Measurements from ENCODE around the gene HDGF. TPM values are rescaled to one million over a fixed set of nuclear protein-coding genes. Genes with fewer than 3 reads are reported as not detected.

The HDGF gene
- total RNA-seq, 1 experiment from 2014 or later, result 498 TPM

- intact Hi-C loops (cut with micrococcal nuclease; ENCODE audit: unreplicated experiment), result loop anchor here (1.0 kb wide), 2 partner anchors 10 to 26 kb away; partner anchors contain the start of genes HDGF and PRCC
- H3K36me3 ChIP-seq (ENCODE audit: low read depth), result peaks cover 23% of the 10 kb centered on the region
- no peaks in the 10 kb centered on the region for H3K9me3 ChIP-seq (ENCODE audit: insufficient read depth, low read depth)
- H3F3A ChIP-seq (ENCODE audit: insufficient read depth, low read depth), result peaks cover 63% of the 10 kb centered on the region
- peak overlapping the region; percentile 60 for H3K27ac ChIP-seq
- H3K4me1 ChIP-seq (replicated peaks; ENCODE audit: insufficient read depth), result peaks cover 23% of the 10 kb centered on the region
- DNase-seq, result no peak
- H3K4me3 ChIP-seq, result peak overlapping the region; percentile 16; the same call in 1 of the 2 replicates
- CTCF ChIA-PET, result interaction anchor here (0.6 to 1.1 kb wide), 3 partner anchors 13 to 658 kb away, joined by 3 to 7 read pairs (median 4); partner anchors contain the start of genes ISG20L2 and METTL25B
- H3K9me2 ChIP-seq (ENCODE audit: insufficient read depth), result no peaks in the 10 kb centered on the region
- peaks cover 55% of the 10 kb centered on the region for H3K79me2 ChIP-seq (ENCODE audit: low read depth)
- POLR2A ChIA-PET (ENCODE audit: unreplicated experiment), result interaction anchor here (0.6 to 1.1 kb wide), 6 partner anchors 10 to 153 kb away, joined by 3 to 11 read pairs (median 4); partner anchors contain the start of genes HDGF, ISG20L2, METTL25B and PRCC
- H4K20me1 ChIP-seq (ENCODE audit: insufficient read depth), result peaks cover 16% of the 10 kb centered on the region
- TF ChIP-seq CTCF (conservative IDR thresholded peaks at IDR 0.05) (no peak), EZH2 (IDR thresholded peaks at IDR 0.05; ENCODE audit: low read depth) (no peak)
- peak overlapping the region; percentile 67 for H3K4me2 ChIP-seq
- no TSS peak for BruUV-seq (replicated peaks)
- no peaks in the 10 kb centered on the region for H3K27me3 ChIP-seq (ENCODE audit: insufficient read depth, low read depth)
- 0 out of 2 replicates have a peak overlapping the region, but pooled peaks have one; percentile 20 for H2AFZ ChIP-seq
Measured at GRCh38 chr1:156741481-156741983, 9.9 kb downstream of the HDGF start.

GRCh38 chr1:156740741-156741480 is 10.6 kb downstream of the HDGF start, which contains the start of gene MRPL24:
TSS of gene MRPL24 (minus strand) at chr1:156741088. CDS start at chr1:156738704, 2,384 bp downstream.
- Histone ChIP-seq H3K4me3 (peak within 1 kb of the TSS; percentile 79), H2AFZ (peak within 1 kb of the TSS; percentile 80), H3K27me3 (ENCODE audit: insufficient read depth, low read depth) (no peaks in the 10 kb centered on the region), H3F3A (ENCODE audit: insufficient read depth, low read depth) (peaks cover 63% of the 10 kb centered on the region), H3K9me2 (ENCODE audit: insufficient read depth) (no peaks in the 10 kb centered on the region), H3K79me2 (ENCODE audit: low read depth) (peaks cover 49% of the 10 kb centered on the region), H3K9me3 (ENCODE audit: insufficient read depth, low read depth) (no peaks in the 10 kb centered on the region), H3K4me2 (peak within 1 kb of the TSS; percentile 83), H3K4me1 (replicated peaks; ENCODE audit: insufficient read depth) (peaks cover 17% of the 10 kb centered on the region), H3K27ac (peak within 1 kb of the TSS; percentile 60), H4K20me1 (ENCODE audit: insufficient read depth) (peaks cover 13% of the 10 kb centered on the region), H3K36me3 (ENCODE audit: low read depth) (peaks cover 18% of the 10 kb centered on the region)
- CTCF ChIA-PET, result interaction anchor here (0.6 to 1.1 kb wide), 3 partner anchors 13 to 657 kb away, joined by 3 to 7 read pairs (median 4); partner anchors contain the start of genes ISG20L2 and METTL25B
- peak; percentile 97 to 99 for DNase-seq
- TF ChIP-seq CTCF (conservative IDR thresholded peaks at IDR 0.05) (no peak), EZH2 (IDR thresholded peaks at IDR 0.05; ENCODE audit: low read depth) (no peak)
- POLR2A ChIA-PET (ENCODE audit: unreplicated experiment), result interaction anchor here (0.6 to 1.1 kb wide), 7 partner anchors 11 to 154 kb away, joined by 3 to 11 read pairs (median 4); partner anchors contain the start of genes HDGF, ISG20L2, METTL25B and PRCC
- intact Hi-C loops (cut with micrococcal nuclease; ENCODE audit: unreplicated experiment), result loop anchor here (1.0 kb wide), 2 partner anchors 10 to 26 kb away; partner anchors contain the start of genes HDGF and PRCC
- no TSS peak for BruUV-seq (replicated peaks)

GRCh38 chr1:156740237-156740740 is 11.2 kb downstream of the HDGF start:
- peaks cover 43% of the 10 kb centered on the region for H3K79me2 ChIP-seq (ENCODE audit: low read depth)
- H3K27me3 ChIP-seq (ENCODE audit: insufficient read depth, low read depth), result no peaks in the 10 kb centered on the region
- H3K4me2 ChIP-seq, result peak overlapping the region; percentile 83
- no peaks in the 10 kb centered on the region for H3K9me2 ChIP-seq (ENCODE audit: insufficient read depth)
- POLR2A ChIA-PET (ENCODE audit: unreplicated experiment), result interaction anchor here (0.6 to 1.1 kb wide), 3 partner anchors 27 to 46 kb away, joined by 4 to 11 read pairs (median 6); partner anchors contain the start of gene PRCC
- peaks cover 13% of the 10 kb centered on the region for H3K36me3 ChIP-seq (ENCODE audit: low read depth)
- peaks cover 6% of the 10 kb centered on the region for H4K20me1 ChIP-seq (ENCODE audit: insufficient read depth)
- H2AFZ ChIP-seq, result peak overlapping the region; percentile 80
- CTCF ChIA-PET, result interaction anchor here (0.5 to 1.1 kb wide), 2 partner anchors 12 to 119 kb away, joined by 7 to 11 read pairs; partner anchors contain the start of genes INSRR, ISG20L2 and METTL25B
- no TSS peak for BruUV-seq (replicated peaks)
- no peak for DNase-seq
- H3K4me1 ChIP-seq (replicated peaks; ENCODE audit: insufficient read depth), result peaks cover 10% of the 10 kb centered on the region
- H3K27ac ChIP-seq, result 0 out of 2 replicates have a peak overlapping the region, but pooled peaks have one; percentile 14
- H3K9me3 ChIP-seq (ENCODE audit: insufficient read depth, low read depth), result no peaks in the 10 kb centered on the region
- TF ChIP-seq EZH2 (IDR thresholded peaks at IDR 0.05; ENCODE audit: low read depth), result no peak
- no peak for TF ChIP-seq CTCF (conservative IDR thresholded peaks at IDR 0.05)
- intact Hi-C loops (cut with micrococcal nuclease; ENCODE audit: unreplicated experiment), result no loop called here
- peak overlapping the region; percentile 79 for H3K4me3 ChIP-seq
- H3F3A ChIP-seq (ENCODE audit: insufficient read depth, low read depth), result peaks cover 57% of the 10 kb centered on the region

Measured in PC-9 (cell line).